Epithelial cell of prostate (primary cell): ENCODE data around the gene PCSK1.
"Not testable (repeated sequence)": the region's sequence is repeated elsewhere in the genome, so short reads cannot be mapped to it uniquely, and the experiment has no call there.

ENCODE experiments used
- DNase-seq: peaks from one replicate; pipeline ENCODE4 v3.0.0-alpha.2; 2011; ENCODE audit warnings: low read depth, low spot score
- H3K27ac ChIP-seq: fragments of 450-650 bp; 2 replicates; pipeline ENCODE4 v1.5.1; 2017; ENCODE audit warnings: mild to moderate bottlenecking

Gene PCSK1

DNA sequence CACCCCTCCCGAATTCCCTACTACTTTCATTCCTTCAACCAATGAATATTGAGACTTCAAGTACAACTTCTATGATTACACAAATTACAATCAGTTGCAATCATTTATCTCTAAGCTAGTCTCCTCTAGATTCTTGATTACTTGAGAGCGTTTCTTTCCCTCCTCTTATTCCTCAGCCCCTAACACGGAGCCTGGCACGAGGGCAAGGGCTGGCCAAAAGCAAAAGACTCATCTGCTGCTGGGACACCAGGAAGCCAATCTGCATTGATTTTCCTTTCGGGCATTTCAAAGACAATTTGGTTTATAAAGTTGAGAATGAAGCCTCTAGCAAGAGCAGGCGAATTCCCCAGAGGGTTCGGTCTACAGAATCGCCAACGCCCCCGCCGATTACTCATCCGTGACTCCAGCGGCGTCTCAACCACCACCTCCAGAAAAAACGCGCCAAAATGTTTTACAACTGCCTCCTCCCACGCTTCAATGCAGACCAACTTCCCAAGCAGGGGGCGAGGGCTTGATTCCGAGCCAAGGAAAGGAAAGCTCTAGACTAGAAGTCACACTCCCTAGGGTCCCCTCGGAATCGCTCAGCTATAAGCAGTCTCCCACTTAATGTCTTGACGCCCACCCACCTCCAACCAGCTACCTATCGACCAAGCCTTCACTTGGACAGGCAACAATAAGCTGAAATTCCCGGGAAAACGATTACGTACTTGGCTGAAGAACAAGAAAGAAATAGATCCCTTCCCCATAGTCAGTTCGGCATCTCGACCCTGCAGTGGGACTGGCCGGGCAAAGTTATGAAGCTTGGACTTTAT, 1.5 kb downstream of the PCSK1 start:
- no peak overlapping the region for H3K27ac ChIP-seq
- DNase-seq: no peak

GRCh38 chr5:96427824-96428223, 5.2 kb downstream of the PCSK1 start:
- DNase-seq: no peak

DNA sequence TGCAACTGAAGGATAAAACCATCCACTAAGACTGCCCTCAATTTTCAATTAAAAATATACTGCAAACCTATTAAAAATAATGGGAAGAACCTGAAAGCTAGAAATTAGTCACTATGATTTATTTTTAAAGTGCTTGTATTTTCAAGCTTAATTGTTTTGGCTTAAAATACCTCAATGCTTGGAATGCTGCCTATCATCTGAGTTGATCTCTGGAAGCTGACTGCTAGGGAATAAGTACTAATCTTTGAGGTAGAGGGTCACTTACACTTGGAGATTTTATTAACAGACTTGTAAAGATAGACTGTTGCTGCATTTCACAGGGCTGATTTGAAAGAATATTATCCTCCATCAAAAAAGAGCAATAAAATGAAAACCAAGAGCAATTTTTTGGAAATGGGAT, 6.2 kb downstream of the PCSK1 start:
- DNase-seq: no peak

More at GRCh38 chr5:96427824-96428223, 5.2 kb downstream of the PCSK1 start:
- H3K27ac ChIP-seq: no peak overlapping the region

GRCh38 chr5:96425443-96425842, 7.6 kb downstream of the PCSK1 start:
- H3K27ac ChIP-seq: no peak overlapping the region
- no peak for DNase-seq

More for the DNA sequence above, 6.2 kb downstream of the PCSK1 start:
- no peak overlapping the region for H3K27ac ChIP-seq

DNA sequence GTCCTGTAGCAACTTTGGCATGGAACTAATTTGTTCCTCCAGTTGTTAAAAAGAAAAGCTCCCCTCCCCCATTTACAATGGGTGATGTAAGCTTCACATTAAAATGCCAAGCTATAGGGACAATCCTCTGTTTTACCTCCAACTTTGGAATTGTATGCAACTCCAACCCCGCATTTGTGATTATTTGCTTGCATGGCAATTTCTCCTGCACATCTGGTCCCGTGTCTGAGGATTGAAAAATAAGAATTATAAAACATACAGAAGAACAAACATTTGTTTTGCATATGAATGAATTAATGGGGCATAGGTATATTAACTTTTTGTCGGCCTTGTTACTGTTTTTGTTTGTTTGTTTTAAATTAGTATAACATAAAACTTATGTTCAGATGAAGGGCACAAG, 17.2 kb downstream of the PCSK1 start:
- DNase-seq: no peak

DNA sequence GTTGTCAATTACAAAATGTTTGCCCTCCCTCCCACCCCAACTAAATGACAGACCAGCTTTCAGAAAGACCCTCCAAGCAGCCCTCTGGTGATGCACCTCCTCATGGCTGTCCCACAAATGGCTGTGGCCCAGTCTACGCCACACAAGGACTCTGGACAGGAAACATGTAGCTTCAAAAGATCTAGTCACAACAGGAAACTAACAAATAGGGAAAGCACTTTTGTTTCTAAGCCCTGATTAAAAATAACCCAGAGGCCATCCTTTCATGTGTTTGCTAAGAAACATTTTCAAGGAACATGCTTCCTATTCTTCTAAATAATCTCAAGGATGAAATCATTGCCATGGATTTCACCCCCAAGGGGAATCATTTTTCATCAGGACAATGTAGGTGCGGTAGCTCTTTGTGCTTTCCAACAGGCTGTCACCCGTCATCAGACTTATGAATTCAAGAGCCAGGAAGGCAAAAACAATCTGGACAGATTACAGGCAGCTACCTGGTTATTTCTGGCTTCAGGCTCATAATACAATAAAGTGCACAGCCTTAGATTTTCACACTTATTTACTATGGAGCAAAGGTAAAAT, 20.1 kb downstream of the PCSK1 start:
- DNase-seq: no peak
- H3K27ac ChIP-seq: no peak overlapping the region

More for the DNA sequence above, 17.2 kb downstream of the PCSK1 start:
- no peak overlapping the region for H3K27ac ChIP-seq

GRCh38 chr5:96410013-96410412, 23.0 kb downstream of the PCSK1 start:
- DNase-seq: no peak
- no peak overlapping the region for H3K27ac ChIP-seq

DNA sequence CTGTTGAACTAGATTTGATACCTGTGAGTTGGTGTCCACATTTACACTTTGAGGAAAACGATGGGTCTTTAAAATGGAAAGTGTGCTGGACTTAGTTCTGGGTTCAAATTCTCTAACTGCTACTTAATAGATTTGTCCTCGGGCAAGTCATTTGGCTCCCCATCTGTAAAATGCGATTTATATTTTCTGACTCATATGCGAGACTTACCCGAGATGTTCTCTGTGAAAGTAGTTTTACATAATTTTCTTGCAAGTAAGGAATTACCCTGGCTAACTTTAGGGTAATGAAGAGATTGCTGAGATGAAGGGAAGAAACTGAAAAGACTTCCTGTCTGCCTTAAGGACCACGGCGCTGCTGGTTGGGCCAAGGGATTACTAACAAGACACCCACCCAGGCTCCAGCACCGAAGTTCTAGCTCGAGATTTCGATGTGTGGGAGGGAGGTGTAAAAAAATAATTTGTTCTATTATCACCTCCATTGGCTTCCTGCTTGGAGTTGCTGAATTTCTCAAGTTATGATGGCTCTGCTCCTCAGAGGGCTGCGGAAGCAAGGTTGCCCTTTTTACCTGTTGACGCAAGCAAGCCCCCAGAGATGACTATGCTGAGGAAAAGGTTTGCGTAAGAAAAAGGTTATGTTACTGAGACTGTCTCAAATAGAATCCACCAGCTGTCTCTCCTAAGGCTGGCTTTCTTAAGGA, 24.1 kb downstream of the PCSK1 start:
- H3K27ac ChIP-seq: peak overlapping the region; percentile 58

DNA sequence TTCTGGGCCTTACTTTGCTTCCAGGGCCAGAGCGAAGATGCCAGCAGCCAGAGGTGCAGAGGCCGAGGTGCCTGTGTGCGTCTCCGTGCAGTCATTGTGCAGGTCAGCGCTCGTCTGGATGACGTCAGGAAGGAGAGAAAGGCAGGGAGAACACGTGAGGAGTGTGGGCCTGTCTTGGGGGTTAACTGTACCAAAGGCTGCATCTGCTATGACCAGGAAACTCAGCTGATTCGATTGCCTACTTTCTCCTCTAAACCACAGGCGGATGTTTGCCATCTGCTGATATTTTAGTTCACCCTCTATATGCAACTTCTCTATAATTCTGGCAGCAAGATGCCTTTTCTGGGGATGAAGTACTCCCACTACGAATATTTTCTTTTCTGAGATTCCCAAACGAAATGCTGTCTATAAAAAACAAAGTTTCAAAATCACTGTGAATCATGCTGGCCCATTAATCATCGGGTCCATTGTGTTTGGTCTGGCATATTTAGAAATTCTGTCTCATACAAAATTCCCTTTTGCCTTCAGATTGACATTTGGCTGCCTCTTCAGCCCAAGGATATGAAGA, 24.8 kb downstream of the PCSK1 start:
- DNase-seq: peak; percentile 52
- H3K27ac ChIP-seq: peak overlapping the region; percentile 58

More for the DNA sequence above, 24.1 kb downstream of the PCSK1 start:
- DNase-seq: no peak

GRCh38 chr5:96407436-96407835, 25.6 kb downstream of the PCSK1 start:
- H3K27ac ChIP-seq: no peak overlapping the region
- DNase-seq: no peak

GRCh38 chr5:96404191-96404867, 28.7 kb downstream of the PCSK1 start:
- no peak for DNase-seq
- no peak overlapping the region for H3K27ac ChIP-seq

DNA sequence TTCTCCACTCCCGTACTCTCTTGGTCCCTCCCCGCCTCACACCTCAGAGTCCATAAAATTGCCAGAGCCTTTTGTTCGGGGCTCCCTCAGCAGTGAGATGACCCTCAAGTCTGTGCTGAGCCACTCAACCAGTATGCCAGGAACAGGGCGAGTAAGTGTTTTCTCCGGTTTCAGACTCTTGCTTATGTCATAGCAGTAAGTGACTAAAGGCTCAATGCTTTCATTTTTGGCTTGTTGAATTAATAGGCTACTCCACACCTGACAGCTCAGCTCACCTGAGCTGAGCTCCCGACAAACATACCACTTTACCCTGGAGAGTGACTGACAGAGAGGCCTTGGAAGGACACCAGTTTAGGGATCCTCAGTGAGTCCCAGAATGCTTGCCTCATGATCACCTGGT, 30.5 kb downstream of the PCSK1 start:
- H3K27ac ChIP-seq: no peak overlapping the region
- no peak for DNase-seq

GRCh38 chr5:96396878-96397277, 36.2 kb downstream of the PCSK1 start:
- DNase-seq: no peak
- H3K27ac ChIP-seq: no peak overlapping the region

- H3K27ac ChIP-seq, DNase-seq: not testable (repeated sequence)
Observed at GRCh38 chr5:96395295-96395694, 37.8 kb downstream of the PCSK1 start.

- no peak for DNase-seq
- H3K27ac ChIP-seq: no peak overlapping the region
Observed at GRCh38 chr5:96391921-96392320, 41.1 kb downstream of the PCSK1 start.

DNA sequence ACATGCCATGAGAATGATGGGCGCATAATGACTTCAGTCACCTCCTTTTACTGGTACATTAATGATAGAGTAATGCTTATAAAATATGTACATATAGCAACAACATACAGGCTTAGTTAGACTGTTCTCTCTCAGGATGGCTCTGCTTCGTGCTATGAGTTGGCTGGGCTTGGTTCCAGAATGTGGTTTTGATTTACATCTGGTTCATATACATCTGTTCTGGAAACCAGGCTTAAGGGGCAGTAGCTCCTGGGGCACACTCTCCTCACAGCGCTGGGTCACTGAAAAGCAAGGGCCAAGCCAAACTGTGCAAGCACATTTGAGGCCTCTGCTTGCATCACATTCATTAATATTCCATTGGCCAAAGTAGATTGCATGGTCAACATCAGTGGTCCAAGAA, 44.9 kb downstream of the PCSK1 start:
- H3K27ac ChIP-seq: no peak overlapping the region
- no peak for DNase-seq

- DNase-seq: no peak
Observed at GRCh38 chr5:96387616-96388015, 45.4 kb downstream of the PCSK1 start.

DNA sequence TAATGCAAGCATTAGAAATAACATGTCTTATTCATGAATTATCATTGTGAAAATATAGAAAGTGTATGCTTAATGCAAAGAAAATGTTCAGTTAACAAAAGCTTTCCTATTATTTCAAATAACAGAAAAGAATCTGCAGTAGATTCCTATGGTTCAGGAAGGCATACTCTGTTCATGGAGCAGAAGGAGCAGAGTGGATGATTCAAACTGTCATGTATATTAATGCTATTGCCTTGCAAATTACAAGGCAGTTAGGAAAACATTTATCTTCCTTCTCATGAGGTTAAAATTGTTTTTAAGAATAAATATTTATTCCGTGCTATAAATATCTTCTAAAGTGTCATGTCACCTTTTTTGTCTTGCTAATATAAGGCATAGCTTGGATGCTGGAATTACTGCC, 47.5 kb downstream of the PCSK1 start:
- no peak for DNase-seq
- no peak overlapping the region for H3K27ac ChIP-seq

More at GRCh38 chr5:96387616-96388015, 45.4 kb downstream of the PCSK1 start:
- H3K27ac ChIP-seq: no peak overlapping the region

- H3K27ac ChIP-seq: no peak overlapping the region
- peak; percentile 66 for DNase-seq
Observed at GRCh38 chr5:96384353-96384752, 48.7 kb downstream of the PCSK1 start.

GRCh38 chr5:96381526-96381925, 51.5 kb downstream of the PCSK1 start:
- H3K27ac ChIP-seq: no peak overlapping the region
- no peak for DNase-seq
